Measurements from ENCODE around the gene NKPD1. TPM values are rescaled to one million over a fixed set of nuclear protein-coding genes. Genes with fewer than 3 reads are reported as not detected.
"Not testable (repeated sequence)": the region's sequence is repeated elsewhere in the genome, so short reads cannot be mapped to it uniquely, and the experiment has no call there.

NKPD1 gene
- total RNA-seq, 4 donors from 2014 or later, result 0.44 to 1.3 (median 0.68) TPM

- Histone ChIP-seq H3K4me3 (replicated peaks in 1 of 3) (no peak overlapping the region), H3K27ac (no peak overlapping the region), H3K9me3 (no peaks in the 10 kb centered on the region), H3K36me3 (no peaks in the 10 kb centered on the region), H3K27me3 (no peaks in the 10 kb centered on the region), H3K4me1 (peaks cover 8 to 60% of the 10 kb centered on the region in 2 donors)
- TF ChIP-seq, protein P1, sequence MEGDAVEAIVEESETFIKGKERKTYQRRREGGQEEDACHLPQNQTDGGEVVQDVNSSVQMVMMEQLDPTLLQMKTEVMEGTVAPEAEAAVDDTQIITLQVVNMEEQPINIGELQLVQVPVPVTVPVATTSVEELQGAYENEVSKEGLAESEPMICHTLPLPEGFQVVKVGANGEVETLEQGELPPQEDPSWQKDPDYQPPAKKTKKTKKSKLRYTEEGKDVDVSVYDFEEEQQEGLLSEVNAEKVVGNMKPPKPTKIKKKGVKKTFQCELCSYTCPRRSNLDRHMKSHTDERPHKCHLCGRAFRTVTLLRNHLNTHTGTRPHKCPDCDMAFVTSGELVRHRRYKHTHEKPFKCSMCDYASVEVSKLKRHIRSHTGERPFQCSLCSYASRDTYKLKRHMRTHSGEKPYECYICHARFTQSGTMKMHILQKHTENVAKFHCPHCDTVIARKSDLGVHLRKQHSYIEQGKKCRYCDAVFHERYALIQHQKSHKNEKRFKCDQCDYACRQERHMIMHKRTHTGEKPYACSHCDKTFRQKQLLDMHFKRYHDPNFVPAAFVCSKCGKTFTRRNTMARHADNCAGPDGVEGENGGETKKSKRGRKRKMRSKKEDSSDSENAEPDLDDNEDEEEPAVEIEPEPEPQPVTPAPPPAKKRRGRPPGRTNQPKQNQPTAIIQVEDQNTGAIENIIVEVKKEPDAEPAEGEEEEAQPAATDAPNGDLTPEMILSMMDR (IDR thresholded peaks at IDR 0.05), result no peak
- no peak for TF ChIP-seq POLR2A (IDR thresholded peaks at IDR 0.05)
- WGBS, 2 donors, result 63 to 80% methylated on average over 6 of the region's 6 CpGs
- DNase-seq, result peak; percentile 36 to 57
- intact Hi-C loops (cut with DNase I), result no loop called here
Observed at GRCh38 chr19:45119582-45119981, 41.2 kb downstream of the NKPD1 start.

DNA sequence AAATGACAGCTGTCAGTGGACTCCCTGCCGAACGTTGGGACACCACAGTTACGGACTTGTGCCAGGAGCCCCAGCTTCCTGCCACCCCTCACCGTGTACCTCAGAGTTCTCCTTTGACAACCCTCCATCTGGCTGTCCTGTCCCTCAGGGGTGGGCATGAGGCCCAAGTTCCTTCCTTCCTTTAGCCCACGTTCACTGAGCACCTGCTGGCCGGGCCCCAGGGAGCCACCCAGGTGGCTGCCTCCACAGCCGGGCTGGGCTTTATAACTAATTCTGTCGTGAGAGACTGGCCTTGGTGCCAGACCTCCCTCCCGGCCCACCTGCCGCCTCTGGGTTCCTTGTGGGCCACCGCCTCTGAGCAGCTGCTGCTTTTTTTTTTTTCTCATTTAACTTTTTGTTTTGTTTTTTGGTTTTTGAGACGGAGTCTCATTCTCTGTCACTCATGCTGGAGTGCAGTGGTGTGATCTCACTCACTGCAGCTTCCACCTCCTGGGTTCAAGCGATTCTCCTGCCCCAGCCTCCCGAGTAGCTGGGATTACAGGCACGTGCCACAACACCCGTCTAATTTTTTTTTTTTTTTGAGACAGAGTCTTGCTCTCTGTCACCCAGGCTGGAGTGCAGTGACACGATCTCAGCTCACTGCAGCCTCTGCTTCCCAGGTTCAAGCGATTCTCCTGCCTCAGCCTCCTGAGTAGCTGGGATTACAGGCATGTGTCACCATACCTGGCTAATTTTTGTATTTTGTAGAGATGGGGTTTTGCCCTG lies 42.0 kb downstream of the NKPD1 start:
- peaks cover 7 to 55% of the 10 kb centered on the region in 2 donors for H3K4me1 ChIP-seq
- DNase-seq; H3K9me3 ChIP-seq; H3K4me3 ChIP-seq (replicated peaks in 1 of 3); H3K27me3 ChIP-seq; H3K36me3 ChIP-seq; H3K27ac ChIP-seq; intact Hi-C loops (cut with DNase I): not testable (repeated sequence)
- 62 to 66% methylated on average over 18 of the region's 18 CpGs for WGBS, 2 donors

- Histone ChIP-seq H3K36me3 (no peaks in the 10 kb centered on the region), H3K27ac (no peak overlapping the region), H3K4me3 (replicated peaks in 1 of 3) (no peak overlapping the region), H3K4me1 (peaks cover 1 to 55% of the 10 kb centered on the region in 2 donors), H3K9me3 (no peaks in the 10 kb centered on the region), H3K27me3 (no peaks in the 10 kb centered on the region)
- WGBS, 2 donors, result 67% methylated on average over 5 of the region's 5 CpGs; no CpG with 5 or more reads in 1 of the 2 donors
- intact Hi-C loops (cut with DNase I), result no loop called here
- no peak for TF ChIP-seq POLR2A (IDR thresholded peaks at IDR 0.05)
- TF ChIP-seq, protein P1 (IDR thresholded peaks at IDR 0.05), result no peak
- DNase-seq, result no peak
Observed at GRCh38 chr19:45118106-45118505, 42.7 kb downstream of the NKPD1 start.

- H3K9me3 ChIP-seq, result no peaks in the 10 kb centered on the region
- H3K27ac ChIP-seq, result no peak overlapping the region
- TF ChIP-seq POLR2A (IDR thresholded peaks at IDR 0.05), result no peak
- TF ChIP-seq, protein P1 (IDR thresholded peaks at IDR 0.05), result no peak
- H3K4me1 ChIP-seq, result peaks cover 0 to 55% of the 10 kb centered on the region in 2 donors
- whole genome bisulfite sequencing, 2 donors, result 69 to 87% methylated on average over 3 to 11 of the region's 12 CpGs
- intact Hi-C loops (cut with DNase I), result no loop called here
- no peaks in the 10 kb centered on the region for H3K27me3 ChIP-seq
- DNase-seq, result no peak
- H3K4me3 ChIP-seq (replicated peaks in 1 of 3), result no peak overlapping the region
- H3K36me3 ChIP-seq, result no peaks in the 10 kb centered on the region
Observed at GRCh38 chr19:45117671-45118070, 43.1 kb downstream of the NKPD1 start.

GRCh38 chr19:45117167-45117594 lies 43.6 kb downstream of the NKPD1 start:
- WGBS, 2 donors, result 50 to 79% methylated on average over 10 to 16 of the region's 16 CpGs
- intact Hi-C loops (cut with DNase I), result no loop called here
- DNase-seq, result no peak

More at GRCh38 chr19:45117167-45117594, 43.6 kb downstream of the NKPD1 start:
- Histone ChIP-seq H3K9me3 (no peaks in the 10 kb centered on the region), H3K4me1 (peaks cover 0 to 56% of the 10 kb centered on the region in 2 donors), H3K36me3 (no peaks in the 10 kb centered on the region), H3K27ac (no peak overlapping the region), H3K4me3 (replicated peaks in 1 of 3) (no peak overlapping the region), H3K27me3 (no peaks in the 10 kb centered on the region)
- TF ChIP-seq POLR2A (IDR thresholded peaks at IDR 0.05), result no peak
- TF ChIP-seq, protein P1 (IDR thresholded peaks at IDR 0.05), result no peak
